NCI-H2171 treated with DMSO at 0.1 percent for 48 hours (cell line): ENCODE measurements around the gene ILF2.
A peak's percentile ranks its signal among the peaks of the same experiment; 100 is the strongest.
"Not testable (repeated sequence)": the region's sequence is repeated elsewhere in the genome, so short reads cannot be mapped to it uniquely, and the experiment has no call there.

Experiments used
- DNase-seq: peaks from one replicate; lab custom pipeline; 2025; lab: John Stamatoyannopoulos, UW

The ILF2 gene

GRCh38 chr1:153679337-153680119 is 8.7 kb upstream of the ILF2 start:
- DNase-seq, result no peak

DNA sequence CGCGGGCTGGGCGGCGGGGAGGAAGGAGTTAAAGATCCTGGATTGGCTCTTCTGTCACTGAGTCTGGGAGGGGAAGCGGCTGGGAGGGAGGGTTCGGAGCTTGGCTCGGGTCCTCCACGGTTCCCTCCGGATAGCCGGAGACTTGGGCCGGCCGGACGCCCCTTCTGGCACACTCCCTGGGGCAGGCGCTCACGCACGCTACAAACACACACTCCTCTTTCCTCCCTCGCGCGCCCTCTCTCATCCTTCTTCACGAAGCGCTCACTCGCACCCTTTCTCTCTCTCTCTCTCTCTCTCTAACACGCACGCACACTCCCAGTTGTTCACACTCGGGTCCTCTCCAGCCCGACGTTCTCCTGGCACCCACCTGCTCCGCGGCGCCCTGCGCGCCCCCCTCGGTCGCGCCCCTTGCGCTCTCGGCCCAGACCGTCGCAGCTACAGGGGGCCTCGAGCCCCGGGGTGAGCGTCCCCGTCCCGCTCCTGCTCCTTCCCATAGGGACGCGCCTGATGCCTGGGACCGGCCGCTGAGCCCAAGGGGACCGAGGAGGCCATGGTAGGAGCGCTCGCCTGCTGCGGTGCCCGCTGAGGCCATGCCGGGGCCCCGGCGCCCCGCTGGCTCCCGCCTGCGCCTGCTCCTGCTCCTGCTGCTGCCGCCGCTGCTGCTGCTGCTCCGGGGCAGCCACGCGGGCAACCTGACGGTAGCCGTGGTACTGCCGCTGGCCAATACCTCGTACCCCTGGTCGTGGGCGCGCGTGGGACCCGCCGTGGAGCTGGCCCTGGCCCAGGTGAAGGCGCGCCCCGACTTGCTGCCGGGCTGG is 7.9 kb upstream of the ILF2 start, which contains the start of gene NPR1:
NPR1 (plus strand) TSS at position 170 of the 818 bp plus-strand sequence; CDS start at position 591, 421 bp downstream.
- peak; percentile 56 for DNase-seq

DNA sequence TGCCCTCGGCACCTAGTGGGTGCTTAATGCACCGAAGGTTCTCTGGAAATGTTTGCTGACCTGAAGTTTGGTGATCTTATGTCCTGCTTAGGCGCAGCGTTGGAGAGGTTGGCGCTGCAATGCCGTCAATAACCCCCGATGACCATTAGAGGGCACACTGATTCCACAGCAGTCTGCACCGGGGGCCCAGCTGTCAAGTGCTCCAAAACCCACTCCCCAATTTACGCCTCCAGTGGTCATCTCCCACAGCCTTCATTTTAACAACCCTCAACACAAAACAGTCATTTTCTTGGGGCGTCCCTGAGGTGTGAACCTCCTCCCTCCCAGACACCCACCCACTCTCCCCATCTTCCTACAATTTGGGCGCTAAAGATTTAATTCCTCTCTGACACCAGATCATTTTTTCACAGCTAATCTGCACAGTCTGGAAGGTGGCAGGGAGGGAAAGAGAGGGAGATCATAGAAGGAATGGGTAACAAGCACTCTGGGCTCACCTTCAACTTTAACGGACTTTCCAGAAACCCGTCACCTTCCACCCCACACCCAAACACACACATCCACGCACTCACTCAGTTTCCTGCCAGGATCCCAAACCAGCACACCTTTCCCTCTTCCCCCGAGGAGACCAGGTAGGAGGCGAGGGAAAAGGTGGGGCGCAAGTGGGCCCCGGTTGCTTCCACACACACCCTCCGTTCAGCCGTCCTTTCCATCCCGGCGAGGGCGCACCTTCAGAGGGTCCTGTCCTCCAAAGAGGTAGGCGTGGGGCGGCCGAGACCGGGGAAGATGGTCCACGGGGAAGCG is 7.1 kb upstream of the ILF2 start:
- peak; percentile 59 for DNase-seq

GRCh38 chr1:153673511-153673910 is 2.7 kb upstream of the ILF2 start:
- DNase-seq, result no peak

DNA sequence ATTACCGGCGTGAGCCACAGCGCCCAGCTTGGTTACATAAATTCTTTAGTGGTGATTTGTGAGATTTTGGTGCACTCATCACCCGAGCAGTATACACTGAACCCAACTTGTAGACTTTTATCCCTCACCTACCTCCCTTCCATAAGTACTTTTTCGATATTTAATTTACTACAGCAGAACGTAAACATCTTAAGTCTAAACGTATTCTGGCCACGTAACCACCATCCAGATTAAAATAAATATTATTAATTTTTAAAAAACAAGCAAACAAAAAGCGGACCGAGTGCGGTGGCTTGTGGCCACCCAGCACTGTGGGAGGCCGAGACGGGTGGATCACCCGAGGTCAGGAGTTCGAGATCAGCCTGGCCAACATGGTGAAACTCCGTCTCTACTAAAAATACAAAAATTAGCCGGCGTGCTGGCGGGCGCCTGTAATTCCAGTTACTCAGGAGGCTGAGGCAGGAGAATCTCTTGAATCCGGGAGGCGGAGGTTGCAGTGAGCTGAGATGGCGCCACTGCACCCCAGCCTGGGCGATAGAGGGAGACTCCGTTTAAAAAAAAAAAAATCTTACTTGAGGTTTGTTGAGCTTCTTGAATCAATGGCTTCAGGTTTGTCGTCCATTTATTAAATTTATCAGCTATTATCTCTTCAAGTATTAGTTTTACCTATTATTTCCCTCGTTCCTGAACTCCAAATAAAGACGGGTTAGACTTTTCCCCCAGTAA is 998 bp upstream of the ILF2 start:
- DNase-seq, result peak; percentile 71

GRCh38 chr1:153670257-153670858 is 435 bp downstream of the ILF2 start:
- no peak for DNase-seq

GRCh38 chr1:153669606-153670005 is 1.2 kb downstream of the ILF2 start:
- DNase-seq, result no peak

- not testable (repeated sequence) for DNase-seq
Measured at GRCh38 chr1:153668672-153669071, 2.1 kb downstream of the ILF2 start.

DNA sequence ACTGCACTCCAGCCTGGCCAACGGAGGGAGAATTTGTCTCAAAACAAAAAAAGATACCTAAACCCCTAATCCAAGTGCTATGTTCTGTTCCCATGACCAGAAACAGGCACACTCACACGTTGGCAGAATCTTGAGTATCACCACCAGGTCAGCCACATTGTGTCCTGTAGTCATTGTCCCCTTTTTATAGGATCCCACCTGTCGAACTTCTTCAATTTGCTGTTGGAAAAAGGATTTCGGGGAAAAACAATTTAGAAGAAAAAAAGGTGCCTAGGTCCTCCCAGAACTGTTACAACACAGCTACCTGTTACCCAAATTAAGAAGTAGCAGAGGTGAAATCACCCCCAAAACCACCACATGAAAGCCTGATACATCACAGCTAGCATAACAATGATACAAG is 3.4 kb downstream of the ILF2 start:
- no peak for DNase-seq

DNA sequence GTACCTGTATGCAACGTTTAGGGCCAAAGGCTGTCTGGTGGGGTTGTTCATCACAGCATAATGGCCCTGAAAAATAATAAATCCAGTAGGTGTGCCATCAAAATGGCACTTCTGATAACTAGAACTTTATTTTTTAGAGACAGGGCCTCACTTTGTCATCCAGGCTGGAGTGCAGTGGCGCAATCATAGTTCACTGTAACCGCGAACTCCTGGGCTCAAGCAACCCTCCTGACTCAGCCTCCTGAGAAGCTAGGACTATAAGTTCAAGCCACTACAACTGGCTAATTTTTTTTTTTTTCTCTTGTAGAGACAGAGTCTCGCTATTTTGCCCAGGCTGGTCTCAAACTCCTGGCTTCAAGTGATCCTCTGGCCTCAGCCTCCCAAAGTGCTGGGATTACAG is 7.6 kb downstream of the ILF2 start:
- no peak for DNase-seq

- DNase-seq, result no peak
Measured at GRCh38 chr1:153662269-153662668, 8.5 kb downstream of the ILF2 start.

GRCh38 chr1:153661111-153661708 is 9.6 kb downstream of the ILF2 start:
- DNase-seq, result peak; percentile 42

- DNase-seq, result no peak
Measured at GRCh38 chr1:153659656-153660055, 11.1 kb downstream of the ILF2 start.

- DNase-seq, result no peak
Measured at GRCh38 chr1:153659175-153659534, 11.6 kb downstream of the ILF2 start.

DNA sequence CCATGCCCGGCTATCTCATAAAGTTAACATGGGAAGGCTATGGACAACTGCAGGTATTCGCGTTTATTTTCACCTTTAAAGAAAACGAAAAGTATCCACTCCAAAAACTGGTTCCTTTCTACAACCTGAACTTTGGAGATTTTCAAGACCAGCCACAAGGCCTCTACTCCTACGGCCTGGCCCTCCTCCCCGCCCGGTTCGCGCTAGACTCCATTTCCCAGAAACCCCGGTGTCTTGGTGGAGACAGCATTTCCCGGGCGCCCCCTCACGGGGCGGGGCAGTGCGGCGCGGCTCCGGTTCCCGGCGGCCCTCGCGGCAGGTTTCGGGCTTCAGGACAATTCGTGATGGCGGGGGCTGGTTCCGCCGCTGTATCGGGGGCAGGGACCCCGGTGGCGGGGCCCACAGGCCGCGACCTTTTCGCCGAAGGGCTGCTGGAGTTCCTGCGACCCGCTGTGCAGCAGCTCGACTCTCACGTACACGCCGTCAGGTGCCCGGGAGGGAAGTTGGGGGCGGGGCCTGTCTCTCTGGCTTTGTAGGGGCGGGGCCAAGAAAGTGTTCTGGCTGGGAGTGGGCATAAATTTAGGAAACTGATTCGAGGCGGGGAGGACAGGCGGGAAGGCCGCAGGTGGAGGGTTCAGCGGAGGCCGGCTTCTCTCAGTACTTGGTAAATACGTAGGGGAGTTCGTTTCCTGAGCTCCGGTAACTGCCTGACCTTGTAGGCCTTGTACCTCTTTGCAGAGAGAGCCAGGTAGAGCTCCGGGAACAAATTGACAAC is 12.2 kb downstream of the ILF2 start, which contains the start of gene SNAPIN:
SNAPIN (plus strand) TSS at position 304 of the 775 bp plus-strand sequence; CDS start at position 345, 41 bp downstream.
- DNase-seq, result peak; percentile 89

GRCh38 chr1:153655333-153655732 is 15.5 kb downstream of the ILF2 start:
- no peak for DNase-seq

DNA sequence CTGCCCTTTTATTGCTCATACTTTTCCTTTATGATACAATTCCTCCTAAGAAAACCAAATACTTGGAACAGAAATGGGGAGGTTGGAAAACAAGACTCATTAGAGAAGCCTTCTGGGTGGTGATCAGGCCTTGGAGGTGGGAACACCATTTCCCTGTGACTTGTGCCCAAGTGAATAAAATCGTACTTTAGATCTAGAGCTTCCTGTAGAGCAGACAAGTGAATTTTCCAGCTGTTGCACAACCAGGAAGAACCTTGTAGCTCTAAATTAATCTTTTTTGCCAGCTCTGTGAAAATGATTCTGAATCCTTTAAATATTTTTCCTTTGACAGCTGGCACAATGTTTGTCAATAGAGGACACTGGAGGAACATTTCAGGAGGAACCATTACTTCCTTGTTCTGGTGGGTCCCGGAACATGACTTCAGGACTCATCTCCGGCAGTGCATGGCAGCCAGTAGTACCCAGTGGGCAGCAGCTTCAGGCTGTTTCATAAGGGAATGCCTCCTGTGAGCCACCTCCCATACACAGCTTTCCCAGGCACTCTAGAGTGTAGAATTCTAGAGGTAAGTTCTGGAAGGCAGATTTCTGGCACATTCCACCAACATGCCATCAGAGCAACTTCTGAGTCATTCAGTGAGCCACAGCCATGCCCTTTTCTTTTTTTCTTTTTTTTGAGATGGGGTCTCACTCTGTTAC is 17.8 kb downstream of the ILF2 start:
- DNase-seq, result no peak

DNA sequence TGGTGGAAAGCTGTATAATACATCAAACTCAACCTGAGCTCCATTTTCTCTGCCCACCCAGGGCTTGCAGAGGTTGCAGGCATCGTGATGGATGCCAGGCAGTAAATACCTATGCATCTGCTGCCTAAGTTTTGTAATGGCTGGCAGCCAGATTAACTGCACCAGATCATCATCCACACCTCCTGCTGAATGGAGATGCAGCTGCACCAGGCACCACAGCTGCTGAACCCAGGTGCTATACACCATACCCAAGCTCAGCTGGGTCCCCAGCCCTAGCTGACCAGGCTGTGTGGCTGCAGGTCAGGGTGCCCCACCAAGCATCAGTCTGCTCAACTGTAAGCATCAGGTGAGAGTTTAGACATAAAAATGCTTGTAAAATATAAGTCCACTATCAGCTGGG is 19.0 kb downstream of the ILF2 start:
- DNase-seq, result no peak

DNA sequence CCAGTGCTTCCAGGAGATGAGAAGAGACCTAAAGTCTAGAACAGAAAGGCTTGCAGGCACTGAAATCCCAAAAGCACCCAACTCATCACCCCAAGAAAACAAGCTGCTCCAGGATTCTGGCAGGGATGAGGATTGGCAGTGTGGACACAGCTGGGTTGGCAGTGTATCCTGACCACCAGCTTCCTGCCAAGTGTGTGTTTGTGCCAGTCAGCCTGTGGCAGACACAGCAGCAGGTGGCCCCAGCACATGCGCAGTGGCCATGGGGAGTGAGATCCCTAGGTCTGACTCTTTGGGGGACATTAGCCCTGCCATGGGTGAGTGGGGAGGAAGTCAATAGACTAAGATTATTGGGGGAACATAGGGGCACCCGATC is 20.9 kb downstream of the ILF2 start:
- no peak for DNase-seq
